DOHH2 (cell line): ENCODE results near the gene ZNF48.

Source experiments
- EZH2phosphoT487 ChIP-seq: fragments of 200-600 bp; sonication (generic); IDR thresholded peaks from 2 replicates; pipeline ENCODE4 v1.6.1; 2017; ENCODE audit warnings: borderline replicate concordance, mild to moderate bottlenecking, antibody characterized with exemption, low read length, moderate library complexity, mixed read lengths
- TF ChIP-seq, protein P1 (sequence below): fragments of 200-600 bp; sonication (generic); IDR thresholded peaks from one replicate; pipeline ENCODE4 v1.5.1; 2014; ENCODE audit warnings: antibody characterized with exemption, mild to moderate bottlenecking, low read depth, low read length; ENCODE audit not compliant: poor library complexity, severe bottlenecking

DNA sequence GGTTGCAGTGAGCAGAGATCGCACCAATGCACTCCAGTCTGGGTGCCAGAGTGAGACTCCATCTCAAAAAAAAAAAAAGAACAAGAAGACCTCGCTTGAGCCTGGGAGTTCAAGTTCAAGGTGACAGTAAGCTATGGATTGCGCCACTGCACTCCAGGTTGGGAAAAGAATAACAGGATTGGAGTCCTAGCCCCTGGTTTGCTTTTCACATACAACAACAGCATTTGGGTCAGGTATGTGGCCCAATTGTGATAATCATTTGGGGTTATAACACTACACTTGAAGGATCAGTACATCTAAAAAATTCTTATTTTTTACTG, 53.9 kb downstream of the ZNF48 start:
- TF ChIP-seq, protein P1, sequence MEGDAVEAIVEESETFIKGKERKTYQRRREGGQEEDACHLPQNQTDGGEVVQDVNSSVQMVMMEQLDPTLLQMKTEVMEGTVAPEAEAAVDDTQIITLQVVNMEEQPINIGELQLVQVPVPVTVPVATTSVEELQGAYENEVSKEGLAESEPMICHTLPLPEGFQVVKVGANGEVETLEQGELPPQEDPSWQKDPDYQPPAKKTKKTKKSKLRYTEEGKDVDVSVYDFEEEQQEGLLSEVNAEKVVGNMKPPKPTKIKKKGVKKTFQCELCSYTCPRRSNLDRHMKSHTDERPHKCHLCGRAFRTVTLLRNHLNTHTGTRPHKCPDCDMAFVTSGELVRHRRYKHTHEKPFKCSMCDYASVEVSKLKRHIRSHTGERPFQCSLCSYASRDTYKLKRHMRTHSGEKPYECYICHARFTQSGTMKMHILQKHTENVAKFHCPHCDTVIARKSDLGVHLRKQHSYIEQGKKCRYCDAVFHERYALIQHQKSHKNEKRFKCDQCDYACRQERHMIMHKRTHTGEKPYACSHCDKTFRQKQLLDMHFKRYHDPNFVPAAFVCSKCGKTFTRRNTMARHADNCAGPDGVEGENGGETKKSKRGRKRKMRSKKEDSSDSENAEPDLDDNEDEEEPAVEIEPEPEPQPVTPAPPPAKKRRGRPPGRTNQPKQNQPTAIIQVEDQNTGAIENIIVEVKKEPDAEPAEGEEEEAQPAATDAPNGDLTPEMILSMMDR: no peak
- TF ChIP-seq EZH2phosphoT487: no peak
